Activated effector memory CD4-positive, alpha-beta T cell treated with anti-CD3 and anti-CD28 coated beads, Interleukin-2, amount 50 U/mL, for 16 hours (primary cell): Measurements from ENCODE around the gene HAP1.
A peak's percentile ranks its signal among the peaks of the same experiment; 100 is the strongest.
"Not testable (repeated sequence)": the region's sequence is repeated elsewhere in the genome, so short reads cannot be mapped to it uniquely, and the experiment has no call there.

Source experiments
- DNase-seq: peaks from one replicate; pipeline ENCODE4 v3.0.0-alpha.2; 2020

The HAP1 gene

GRCh38 chr17:41688641-41689496, 45.6 kb downstream of the HAP1 start, which contains the start of gene EIF1:
Gene EIF1, plus strand, starts transcription at chr17:41688885. Its CDS starts 154 bp downstream, at chr17:41689039.
- peak; percentile 100 for DNase-seq

GRCh38 chr17:41687828-41688640, 46.4 kb downstream of the HAP1 start:
- DNase-seq: peak; percentile 87

DNA sequence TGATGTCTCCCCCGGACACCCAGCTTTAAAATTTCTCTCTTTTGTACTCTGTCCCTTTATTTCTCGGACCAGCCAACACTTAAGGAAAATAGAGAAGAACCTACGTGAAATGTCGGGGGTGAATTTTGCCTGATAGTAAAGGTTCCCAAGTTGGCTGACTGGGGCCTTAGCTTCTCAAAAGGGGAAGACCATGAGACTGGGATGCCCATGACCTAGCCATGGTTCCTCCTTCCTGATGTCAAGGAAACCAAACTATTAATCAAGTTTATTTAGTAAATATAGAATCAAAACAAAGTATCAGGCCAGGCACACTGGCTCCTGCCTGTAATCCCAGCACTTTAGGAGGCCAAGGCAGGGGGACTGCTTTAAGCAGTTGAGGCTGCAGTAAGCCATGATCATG, 48.2 kb downstream of the HAP1 start:
- no peak for DNase-seq

GRCh38 chr17:41685753-41686152, 48.7 kb downstream of the HAP1 start:
- DNase-seq: not testable (repeated sequence)

DNA sequence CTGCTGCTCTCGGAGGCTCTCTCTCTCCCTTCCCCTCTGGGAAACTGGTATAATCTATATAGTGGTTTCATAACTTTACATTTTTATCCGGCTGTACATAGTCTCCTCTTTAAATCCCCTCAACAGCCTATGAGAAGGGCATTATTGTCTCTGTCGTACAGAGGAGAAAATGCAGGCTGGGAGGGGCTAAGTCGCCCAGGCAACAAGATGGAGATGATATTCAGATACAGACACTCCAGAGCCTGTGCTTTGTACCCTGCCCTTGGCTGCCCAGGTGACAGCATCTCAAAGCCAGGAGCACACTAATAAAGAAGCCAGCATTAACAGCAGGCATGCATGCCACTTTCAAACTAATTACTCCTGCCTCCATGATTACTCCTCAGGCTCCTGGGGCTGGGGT, 50.4 kb downstream of the HAP1 start:
- no peak for DNase-seq

GRCh38 chr17:41683441-41684007, 50.9 kb downstream of the HAP1 start:
- DNase-seq: no peak

DNA sequence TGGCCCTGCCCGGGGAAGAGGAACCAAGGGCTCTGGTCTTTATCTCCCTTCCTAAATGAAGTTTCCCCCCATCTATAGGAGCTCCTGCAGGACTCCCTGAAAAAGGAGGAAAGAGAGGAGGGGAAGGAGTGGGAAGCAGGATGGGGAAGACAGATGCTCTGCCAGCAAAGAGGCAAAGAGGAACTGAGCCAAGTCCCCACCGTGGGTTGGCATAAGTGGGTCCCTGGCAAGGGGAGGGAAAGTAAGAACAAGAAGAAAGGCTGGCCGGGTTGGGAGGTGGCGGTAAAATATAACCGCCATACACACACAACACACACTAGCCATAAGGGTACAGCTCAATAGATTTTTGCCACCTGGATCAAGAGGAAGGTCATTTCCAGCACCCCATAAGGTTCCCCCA, 51.8 kb downstream of the HAP1 start:
- no peak for DNase-seq

GRCh38 chr17:41681776-41682175, 52.7 kb downstream of the HAP1 start:
- DNase-seq: no peak

DNA sequence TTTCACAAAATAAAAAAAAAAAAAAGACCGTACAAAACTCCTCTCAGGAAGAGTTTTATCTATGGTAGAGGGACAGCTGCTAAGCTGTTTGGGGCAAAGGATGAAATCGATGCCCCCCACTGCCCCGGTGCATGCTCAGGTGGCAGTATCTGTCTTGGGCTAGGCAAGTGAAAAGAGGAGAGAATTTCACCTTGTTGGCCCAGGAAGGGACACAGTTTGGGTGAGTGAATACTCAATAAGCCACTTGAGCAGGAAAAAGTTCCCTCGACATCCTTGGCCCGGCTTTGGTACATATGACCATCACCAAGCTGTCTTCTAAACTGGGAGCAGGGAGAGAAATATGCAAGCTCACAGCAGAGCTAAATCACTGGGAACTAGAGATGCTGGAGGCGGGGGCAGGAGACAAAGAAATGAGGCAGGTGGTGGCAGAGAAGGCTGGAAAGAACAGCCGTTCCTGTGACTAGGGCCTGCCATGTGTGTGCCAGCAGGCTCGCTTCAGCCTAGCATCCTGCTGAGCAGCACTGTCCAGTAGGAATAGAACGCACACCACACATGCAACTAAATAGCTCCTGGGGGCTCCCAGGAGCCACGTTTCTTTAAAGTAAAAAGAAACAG, 53.9 kb downstream of the HAP1 start:
- no peak for DNase-seq

DNA sequence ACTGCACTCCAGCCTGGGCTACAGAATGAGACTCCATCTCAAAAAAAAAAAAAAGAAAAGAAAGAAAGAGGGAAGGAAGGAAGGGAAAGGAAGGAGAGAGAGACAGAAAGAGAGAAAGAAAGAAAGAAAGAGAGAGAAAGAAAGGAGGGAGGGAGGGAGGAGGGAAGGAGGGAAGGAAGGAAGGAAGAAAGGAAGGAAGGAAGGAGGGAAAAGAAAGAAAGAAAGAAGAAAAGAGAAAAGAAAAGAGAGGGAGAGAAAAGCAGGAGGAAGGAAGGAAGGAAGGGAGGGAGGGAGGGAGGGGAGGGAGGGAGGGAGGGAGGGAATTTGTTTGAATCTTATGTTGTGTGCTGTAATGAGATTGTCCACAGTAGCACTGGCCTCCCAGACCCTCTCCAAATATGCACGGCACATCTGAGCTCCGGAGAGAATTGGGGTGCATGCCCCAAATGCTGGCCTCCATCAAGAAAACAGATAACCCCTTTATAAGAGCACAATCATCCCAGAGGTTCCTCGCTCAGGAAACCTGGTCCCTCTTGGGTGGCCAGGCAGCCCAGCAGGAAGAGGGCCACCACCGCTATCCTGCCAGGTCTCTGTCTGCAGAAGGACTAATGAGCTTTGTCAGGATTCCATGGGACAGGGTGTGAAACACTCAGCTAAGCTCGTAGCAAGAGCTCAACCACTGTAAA, 54.6 kb downstream of the HAP1 start:
- DNase-seq: no peak

DNA sequence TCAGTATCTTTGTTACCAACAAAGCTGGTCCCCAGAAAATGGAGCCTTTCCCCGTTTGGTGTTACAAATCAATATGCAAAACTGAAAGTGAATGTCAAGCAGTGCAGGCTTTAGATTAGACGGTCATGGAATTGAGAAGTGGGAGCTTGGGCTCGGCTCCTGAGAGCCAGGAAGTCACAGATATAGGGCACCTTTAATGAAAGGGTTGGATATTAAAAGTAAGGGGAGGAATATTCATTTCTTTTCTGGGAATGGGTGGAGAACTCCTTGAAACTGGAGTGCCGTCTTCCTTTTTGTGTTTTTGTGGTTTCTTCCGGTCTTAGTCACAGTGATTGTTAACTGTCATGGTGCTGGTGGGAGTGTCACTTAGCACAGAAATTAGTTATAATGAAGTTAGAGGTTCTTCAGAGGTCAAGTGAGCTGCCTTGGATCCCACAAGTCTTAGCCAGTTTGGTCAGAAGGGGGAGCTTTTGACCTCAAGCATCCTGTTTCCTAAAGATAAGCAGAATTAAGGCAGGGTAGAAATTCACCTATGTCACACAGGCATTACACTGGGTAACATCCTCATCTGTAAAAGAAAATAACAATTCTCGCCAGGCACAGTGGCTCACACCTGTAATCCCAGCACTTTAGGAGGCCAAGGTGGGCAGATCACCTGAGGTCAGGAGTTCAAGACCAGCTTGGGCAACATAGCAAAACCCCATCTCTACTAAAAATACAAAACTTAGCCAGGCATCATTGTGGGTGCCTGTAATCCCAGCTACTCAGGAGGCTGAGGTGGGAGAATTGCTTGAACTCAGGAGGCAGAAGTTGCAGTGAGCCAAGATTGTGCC, 55.3 kb downstream of the HAP1 start:
- peak; percentile 79 for DNase-seq

- no peak for DNase-seq
These were observed 56.0 kb downstream of the HAP1 start for GRCh38 chr17:41678411-41678906.

DNA sequence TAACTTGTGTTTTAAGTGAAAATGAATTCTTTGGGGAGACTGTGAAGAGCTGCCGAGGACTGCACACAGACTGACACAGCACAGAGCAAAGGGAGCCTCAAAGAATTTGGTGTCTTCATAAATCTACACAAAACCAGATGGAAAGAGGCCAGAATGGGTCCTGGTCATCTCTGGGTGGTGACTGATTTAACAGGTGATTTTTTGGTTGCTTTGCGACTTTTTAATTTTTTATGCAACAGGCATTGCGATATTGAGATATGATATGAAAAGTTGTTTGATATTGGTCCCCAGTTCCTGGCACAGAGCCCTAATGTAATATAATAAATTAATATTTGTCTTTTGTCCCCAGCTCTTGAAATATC, 58.4 kb downstream of the HAP1 start:
- DNase-seq: no peak

GRCh38 chr17:41675157-41676057, 59.0 kb downstream of the HAP1 start:
- not testable (repeated sequence) for DNase-seq
